Upper lobe of left lung (tissue), 6 donors: Measurements from ENCODE around the gene FAM149A. TPM values are rescaled to one million over a fixed set of nuclear protein-coding genes. Genes with fewer than 3 reads are reported as not detected.

Source experiments
- ATAC-seq, 2 donors: fragments of 200-7000 bp; cut with Tn5 transposase; one replicate each; pipeline ENCODE4 v1.9.1; 2022; ENCODE audit warnings: mild to moderate bottlenecking in 2 of 2, moderate library complexity in 2 of 2; ENCODE audit not compliant: low FRiP score in 2 of 2
- DNase-seq, 2 donors: peaks; one replicate each; pipeline ENCODE4 v3.0.0-alpha.2; 2019 to 2020
- H3K27ac ChIP-seq, 4 donors: fragments of 200-600 bp; sonication (generic); one replicate each; pipeline ENCODE4 v1.5.1; 2016 to 2019
- H3K27me3 ChIP-seq, 4 donors: fragments of 200-600 bp; sonication (generic); one replicate each; pipeline ENCODE4 v1.5.1; 2017 to 2019
- H3K36me3 ChIP-seq, 4 donors: fragments of 200-600 bp; sonication (generic); one replicate each; pipeline ENCODE4 v1.5.1; 2016 to 2019
- H3K4me1 ChIP-seq, 4 donors: fragments of 200-600 bp; sonication (generic); one replicate each; pipeline ENCODE4 v1.5.1; 2018 to 2019
- H3K4me3 ChIP-seq, 4 donors: fragments of 200-600 bp; sonication (generic); one replicate each; pipeline ENCODE4 v1.5.1; 2017 to 2019; ENCODE audit warnings: mild to moderate bottlenecking in 2 of 4, moderate library complexity in 1 of 4
- H3K9me3 ChIP-seq, 4 donors: fragments of 200-600 bp; sonication (generic); one replicate each; pipeline ENCODE4 v1.5.1; 2018 to 2019
- CTCF ChIP-seq, 6 experiments: fragments of 450-650 bp in 4 of 6; fragments of 200-600 bp in 2 of 6; sonication (generic) in 2 of 6; IDR thresholded peaks; one replicate each; pipeline ENCODE4 v1.5.1; 2016 to 2019; ENCODE audit warnings: antibody characterized with exemption in 6 of 6
- EP300 ChIP-seq, 4 donors: sonication (generic); formaldehyde crosslinking; IDR thresholded peaks; one replicate each; pipeline ENCODE4 v1.5.1; 2017; ENCODE audit warnings: antibody characterized with exemption in 4 of 4, control low read depth in 2 of 4
- POLR2A ChIP-seq, 4 donors: fragments of 450-650 bp; IDR thresholded peaks; one replicate each; pipeline ENCODE4 v1.5.1; 2016 to 2017; ENCODE audit warnings: antibody characterized with exemption in 4 of 4, mild to moderate bottlenecking in 2 of 4
- POLR2AphosphoS5 ChIP-seq, 2 donors: sonication (generic); formaldehyde crosslinking; IDR thresholded peaks; one replicate each; pipeline ENCODE4 v1.5.1; 2017; ENCODE audit warnings: antibody characterized with exemption in 2 of 2
- WGBS, 2 donors: methylation state at CpG; one replicate each; pipeline ENCODE4 v1.1.5; 2017 to 2018; 5-methylcytosine and 5-hydroxymethylcytosine counted together
- total RNA-seq, 6 donors: library from RNA; depleted of rRNA in 4 of 6; stranded (reverse); fragments of >200 nt in 4 of 6; gene quantifications; one replicate each; pipeline versions ENCODE4 v1.1.0 to v1.2.1, GENCODE V29; 2016 to 2021
- donor health status: DM: no; HTN: no; CAD: no; lungs with moderate emphysema.
- donor health status: DM: no; HTN: yes; CAD: no; lungs with severe emphysema.

Gene FAM149A
- total RNA-seq, 6 donors from 2014 or later: 11.0 to 43.5 (median 19.2) TPM

DNA sequence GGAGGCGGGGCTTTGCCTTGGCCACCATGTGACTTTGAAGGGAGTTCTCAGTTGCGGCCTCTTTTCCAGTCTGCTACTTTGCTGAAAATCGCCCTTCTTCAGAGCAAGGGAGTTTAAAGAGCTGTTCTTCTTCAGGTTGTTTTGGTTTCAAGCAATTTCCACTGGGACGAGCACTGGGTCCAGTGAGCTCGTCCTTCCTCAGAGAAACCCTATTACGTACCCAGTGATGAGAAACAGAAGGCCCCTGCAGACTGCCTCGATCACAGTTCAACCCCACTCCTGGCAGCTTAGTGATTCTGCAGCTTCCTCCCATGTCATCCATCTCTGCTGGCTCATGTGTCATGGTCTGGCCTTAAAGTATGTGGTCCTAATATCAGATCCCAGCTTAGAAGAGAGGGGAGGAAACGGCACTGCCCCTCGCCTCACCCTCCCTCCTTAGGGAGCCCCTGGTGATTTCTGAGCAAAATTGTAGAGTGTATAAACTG, 7.8 kb upstream of the FAM149A start:
- Histone ChIP-seq H3K27me3 (no peaks in the 10 kb centered on the region), H3K27ac (no peak overlapping the region), H3K4me3 (no peak overlapping the region), H3K4me1 (no peaks in the 10 kb centered on the region), H3K9me3 (no peaks in the 10 kb centered on the region), H3K36me3 (no peaks in the 10 kb centered on the region)
- TF ChIP-seq POLR2AphosphoS5 (IDR thresholded peaks at IDR 0.05) (no peak), CTCF (IDR thresholded peaks at IDR 0.05) (no peak), POLR2A (IDR thresholded peaks at IDR 0.05) (no peak), EP300 (IDR thresholded peaks at IDR 0.05) (no peak)
- 84 to 92% methylated on average over 9 of the region's 9 CpGs for WGBS, 2 donors
- DNase-seq: no peak
- ATAC-seq: peak in 1 of 2 donors; percentile 21

DNA sequence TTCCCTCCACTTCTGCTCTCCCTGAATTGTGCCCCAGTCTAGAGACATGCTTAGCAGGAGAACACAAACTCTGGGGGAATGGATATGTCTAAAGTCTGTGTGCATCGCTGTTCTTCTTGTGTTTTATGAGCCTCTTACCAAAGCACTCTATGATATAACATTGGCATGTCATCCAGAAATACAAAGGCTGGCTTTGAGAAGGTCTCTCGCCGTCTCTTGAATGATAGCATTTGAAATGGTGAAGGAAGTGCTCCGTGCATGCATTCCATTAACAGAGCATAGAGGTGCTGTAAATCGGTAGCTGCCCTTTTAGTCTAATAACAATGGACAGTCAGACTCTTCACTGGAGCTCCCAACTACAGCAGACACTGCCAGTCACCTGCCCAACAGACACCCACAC, 7.1 kb upstream of the FAM149A start:
- Histone ChIP-seq H3K4me3 (no peak overlapping the region), H3K27ac (no peak overlapping the region), H3K9me3 (no peaks in the 10 kb centered on the region), H3K27me3 (no peaks in the 10 kb centered on the region), H3K36me3 (no peaks in the 10 kb centered on the region), H3K4me1 (no peaks in the 10 kb centered on the region)
- no peak for ATAC-seq
- no peak for DNase-seq
- TF ChIP-seq EP300 (IDR thresholded peaks at IDR 0.05) (no peak), POLR2AphosphoS5 (IDR thresholded peaks at IDR 0.05) (no peak), CTCF (IDR thresholded peaks at IDR 0.05) (no peak), POLR2A (IDR thresholded peaks at IDR 0.05) (no peak)
- WGBS, 2 donors: 81 to 99% methylated on average over 5 of the region's 5 CpGs

DNA sequence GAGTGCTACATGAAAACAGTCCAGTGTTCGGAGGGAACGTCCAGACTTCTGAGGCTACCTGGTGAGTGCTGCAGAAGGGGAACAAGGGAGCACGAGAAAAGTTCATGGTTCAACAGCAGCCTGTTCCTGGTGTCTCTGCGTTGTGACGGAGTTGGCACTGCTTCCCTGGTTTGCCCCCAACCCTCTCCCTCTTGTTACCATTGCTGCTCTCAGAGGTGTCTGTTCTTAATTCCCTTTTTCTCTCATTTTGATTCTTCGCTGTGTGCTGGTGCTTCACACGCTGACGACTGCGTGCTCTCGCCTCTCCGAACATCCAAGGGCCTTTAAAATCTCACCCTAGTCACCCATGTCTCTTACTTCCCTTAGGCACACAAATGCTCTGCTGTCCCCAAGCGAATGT, 1.6 kb upstream of the FAM149A start:
- no peak for TF ChIP-seq POLR2A (IDR thresholded peaks at IDR 0.05)
- ATAC-seq (no peak), DNase-seq (no peak)
- Histone ChIP-seq H3K36me3 (no peaks in the 10 kb centered on the region), H3K4me3 (no peak overlapping the region), H3K27ac (no peak overlapping the region), H3K9me3 (no peaks in the 10 kb centered on the region), H3K4me1 (peaks cover 9 to 23% (median 11%) of the 10 kb centered on the region in 4 donors), H3K27me3 (peaks cover 0 to 10% (median 7%) of the 10 kb centered on the region in 4 donors)
- 93 to 96% methylated on average over 12 of the region's 12 CpGs for WGBS, 2 donors

DNA sequence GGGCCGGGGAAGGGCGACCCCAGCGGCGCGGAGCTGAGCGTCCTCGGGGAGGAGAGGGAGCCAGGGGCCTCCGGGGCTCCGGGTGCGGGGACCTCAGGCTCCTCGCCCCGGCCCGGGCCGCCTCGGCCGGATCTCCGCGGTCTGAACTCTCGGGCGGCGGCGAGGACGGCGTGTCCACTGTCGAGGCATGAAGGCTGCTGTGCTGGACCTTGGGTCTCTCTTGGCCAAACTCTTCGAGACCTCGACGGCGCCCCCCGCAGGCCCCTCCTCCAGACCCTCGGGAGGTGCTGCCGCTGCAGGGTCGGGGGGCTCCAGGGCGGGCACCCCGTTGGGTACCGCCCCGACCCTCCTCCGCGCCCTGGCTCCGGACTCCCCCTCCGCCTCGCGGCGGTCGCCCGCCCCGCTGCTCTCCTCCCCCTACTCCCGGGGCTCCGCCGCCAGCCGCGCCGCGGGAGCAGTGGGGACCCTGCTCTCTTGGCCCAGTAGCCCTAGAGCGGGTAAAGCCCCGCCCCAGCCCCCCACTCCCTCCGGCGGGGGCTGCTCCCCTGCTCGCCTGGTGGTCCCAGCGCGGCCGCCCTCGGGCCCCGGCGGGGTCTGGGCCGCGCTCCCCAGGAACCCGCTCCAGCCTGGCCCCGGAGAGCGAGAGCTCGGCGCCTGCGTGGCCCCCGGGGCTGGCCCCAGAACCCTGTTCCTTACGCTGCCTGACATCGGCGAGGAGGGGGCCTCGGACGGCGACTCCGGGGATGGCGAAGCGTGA, 564 bp downstream of the FAM149A start:
- Histone ChIP-seq H3K36me3 (no peaks in the 10 kb centered on the region), H3K27ac (peak overlapping the region; percentile 70 to 86 (median 76)), H3K4me1 (peaks cover 9 to 23% (median 11%) of the 10 kb centered on the region in 4 donors), H3K9me3 (no peaks in the 10 kb centered on the region), H3K27me3 (peaks cover 0 to 10% (median 7%) of the 10 kb centered on the region in 4 donors), H3K4me3 (peak overlapping the region; percentile 72 to 77 (median 74))
- ATAC-seq (peak; percentile 41 to 67), DNase-seq (peak; percentile 25 to 87)
- TF ChIP-seq POLR2AphosphoS5 (IDR thresholded peaks at IDR 0.05) (no peak), EP300 (IDR thresholded peaks at IDR 0.05) (no peak), POLR2A (IDR thresholded peaks at IDR 0.05) (no peak), CTCF (IDR thresholded peaks at IDR 0.05) (no peak)
- WGBS, 2 donors: 1% methylated on average over 16 of the region's 83 CpGs; no CpG with 5 or more reads in 1 of the 2 donors

DNA sequence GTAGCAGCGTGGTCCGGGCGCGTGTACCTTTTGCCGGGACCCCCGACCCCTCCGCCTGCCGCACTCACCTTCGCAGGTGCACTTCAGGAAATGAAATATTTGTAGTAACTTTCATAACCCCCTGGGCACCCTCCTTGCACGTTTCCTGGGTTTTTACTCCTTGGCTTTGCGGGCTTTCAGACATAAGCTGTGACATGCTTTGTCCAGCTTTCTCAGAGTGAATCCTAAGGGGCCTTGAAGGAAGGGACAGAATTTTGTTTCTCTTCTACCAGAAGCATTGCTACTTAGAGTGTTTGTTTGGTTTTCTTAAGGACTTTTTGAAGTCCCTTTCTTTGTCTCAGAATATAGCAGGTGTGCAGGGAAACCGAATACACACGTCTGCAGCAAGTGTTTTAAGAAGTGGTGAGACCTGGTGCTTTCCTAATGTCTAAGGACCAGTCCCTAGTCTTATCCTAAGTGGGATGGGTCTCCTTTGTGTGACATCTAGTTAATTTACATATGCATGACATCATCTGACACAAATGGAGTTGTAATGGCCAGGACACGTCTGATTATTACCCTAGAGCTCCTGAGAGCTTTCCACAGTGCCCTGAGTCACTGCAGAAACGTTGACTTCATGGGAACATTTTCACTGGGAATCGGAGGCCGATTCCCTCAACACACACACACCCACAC, 1.3 kb downstream of the FAM149A start:
- DNase-seq (peak in 1 of 2 donors; percentile 31), ATAC-seq (peak; percentile 52 to 73)
- H3K4me1 ChIP-seq: peaks cover 9 to 23% (median 11%) of the 10 kb centered on the region in 4 donors
- 21 to 29% methylated on average over 14 to 17 of the region's 17 CpGs for WGBS, 2 donors
- H3K27me3 ChIP-seq: peaks cover 0 to 10% (median 7%) of the 10 kb centered on the region in 4 donors
- H3K36me3 ChIP-seq: no peaks in the 10 kb centered on the region
- H3K9me3 ChIP-seq: no peaks in the 10 kb centered on the region
- TF ChIP-seq EP300 (IDR thresholded peaks at IDR 0.05): peak in 1 of 4 donors; percentile 17
- peak in 1 of 2 donors; percentile 38 for TF ChIP-seq POLR2AphosphoS5 (IDR thresholded peaks at IDR 0.05)
- no peak for TF ChIP-seq POLR2A (IDR thresholded peaks at IDR 0.05)
- no peak for TF ChIP-seq CTCF (IDR thresholded peaks at IDR 0.05)
- peak overlapping the region; percentile 72 to 77 (median 74) for H3K4me3 ChIP-seq
- H3K27ac ChIP-seq: peak overlapping the region; percentile 70 to 86 (median 76)
